GM21515 (cell line): Measurements from ENCODE around the gene NFATC1.

ENCODE experiments used
- ATAC-seq: cut with Tn5 transposase; IDR thresholded peaks from one replicate; pipeline ENCODE4 v1.9.1; 2021; ENCODE audit not compliant: unreplicated experiment

NFATC1 gene

DNA sequence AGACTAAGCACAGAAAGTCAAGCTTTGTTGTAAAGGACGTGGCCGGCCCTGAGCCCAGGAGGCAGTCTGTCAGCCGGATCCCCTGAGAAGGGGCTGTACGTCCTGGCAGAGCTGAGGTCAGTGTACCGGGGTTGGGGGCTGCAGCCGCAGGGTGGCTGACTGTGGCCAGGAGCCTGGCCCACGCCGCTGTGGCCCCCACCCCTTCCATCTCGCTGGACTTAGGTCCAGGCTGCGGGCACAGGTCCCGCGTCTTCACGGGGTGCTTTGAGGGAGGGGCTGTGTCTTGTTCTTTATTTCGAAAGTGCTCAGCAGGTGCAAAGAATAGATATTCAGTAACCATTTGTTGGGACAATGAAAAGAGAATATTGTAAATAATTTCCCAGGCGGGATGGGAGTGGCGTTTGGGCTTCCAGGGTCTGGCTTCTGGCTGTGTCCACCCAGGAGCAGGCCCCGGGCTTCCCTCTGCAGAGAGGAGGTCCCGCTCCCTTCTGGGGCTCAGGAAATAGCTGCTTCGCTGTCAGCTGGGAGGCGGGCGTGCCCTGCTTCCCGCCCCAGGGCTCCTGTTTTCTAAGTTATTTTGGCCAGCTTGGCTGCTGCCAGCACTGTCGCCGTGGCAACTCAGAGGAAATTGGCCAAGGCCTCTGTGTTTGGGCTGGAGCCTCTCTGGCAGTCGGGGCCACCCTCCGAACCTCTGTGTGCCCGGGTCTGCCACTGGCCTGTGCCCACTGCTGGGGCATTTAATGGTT is 7.4 kb downstream of the NFATC1 start:
- no peak for ATAC-seq

DNA sequence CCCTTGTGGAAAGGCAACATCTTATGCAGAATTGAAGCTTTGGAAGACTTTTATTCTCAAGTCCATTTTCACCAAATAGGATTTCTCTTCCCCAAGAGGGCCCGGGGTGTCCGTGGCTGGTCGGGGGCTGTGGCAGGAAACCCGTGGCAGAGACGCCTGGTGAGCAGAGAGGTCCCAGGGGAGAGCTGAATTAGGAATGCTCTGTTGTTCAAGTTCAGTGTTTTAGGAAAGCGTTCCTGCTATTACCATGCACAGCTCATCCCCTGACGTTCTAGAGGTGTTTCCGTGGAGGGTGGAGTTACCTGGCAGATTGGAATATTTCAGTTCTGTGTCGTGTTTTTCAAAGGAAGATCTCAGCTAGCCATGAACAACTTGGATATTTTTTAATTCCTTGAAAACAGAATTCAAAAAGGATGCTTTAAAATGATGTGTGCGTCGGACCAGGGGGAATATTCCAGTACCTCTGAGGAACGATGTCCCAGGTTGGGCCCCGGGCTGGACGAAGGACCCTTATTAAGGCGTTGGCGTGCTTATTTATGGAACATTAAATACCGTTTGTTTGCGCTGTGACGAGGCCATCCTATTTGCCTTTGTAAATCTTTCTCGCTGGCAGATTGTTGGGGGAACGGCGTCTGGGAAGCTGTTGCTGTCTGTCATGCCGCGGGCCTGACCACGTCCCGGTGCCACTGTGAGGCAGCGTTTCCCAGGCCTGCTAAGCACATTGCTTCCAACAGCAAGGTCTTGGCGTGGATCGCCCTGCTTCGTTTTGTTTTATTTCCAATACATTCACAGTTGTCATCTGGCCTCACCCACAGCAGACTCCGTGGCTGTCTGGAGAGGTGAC is 8.2 kb downstream of the NFATC1 start:
- no peak for ATAC-seq

DNA sequence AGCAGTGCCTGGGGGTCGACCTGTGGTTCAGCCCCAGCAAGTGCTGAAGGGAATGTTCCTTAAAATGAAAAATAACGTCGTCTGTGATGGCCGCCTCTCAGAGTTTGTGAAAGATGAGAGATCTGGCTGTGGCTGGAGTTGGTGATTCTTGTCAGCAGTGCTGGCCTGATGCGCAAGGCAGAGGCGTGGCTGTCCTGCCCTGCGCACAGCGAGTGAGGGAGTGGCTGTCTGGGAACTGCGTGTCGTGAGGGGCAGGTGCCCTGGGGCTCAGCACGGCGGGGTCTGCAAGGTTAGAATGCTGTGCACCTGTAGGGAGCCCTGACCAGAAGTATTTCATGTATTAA is 8.8 kb downstream of the NFATC1 start:
- ATAC-seq = no peak

DNA sequence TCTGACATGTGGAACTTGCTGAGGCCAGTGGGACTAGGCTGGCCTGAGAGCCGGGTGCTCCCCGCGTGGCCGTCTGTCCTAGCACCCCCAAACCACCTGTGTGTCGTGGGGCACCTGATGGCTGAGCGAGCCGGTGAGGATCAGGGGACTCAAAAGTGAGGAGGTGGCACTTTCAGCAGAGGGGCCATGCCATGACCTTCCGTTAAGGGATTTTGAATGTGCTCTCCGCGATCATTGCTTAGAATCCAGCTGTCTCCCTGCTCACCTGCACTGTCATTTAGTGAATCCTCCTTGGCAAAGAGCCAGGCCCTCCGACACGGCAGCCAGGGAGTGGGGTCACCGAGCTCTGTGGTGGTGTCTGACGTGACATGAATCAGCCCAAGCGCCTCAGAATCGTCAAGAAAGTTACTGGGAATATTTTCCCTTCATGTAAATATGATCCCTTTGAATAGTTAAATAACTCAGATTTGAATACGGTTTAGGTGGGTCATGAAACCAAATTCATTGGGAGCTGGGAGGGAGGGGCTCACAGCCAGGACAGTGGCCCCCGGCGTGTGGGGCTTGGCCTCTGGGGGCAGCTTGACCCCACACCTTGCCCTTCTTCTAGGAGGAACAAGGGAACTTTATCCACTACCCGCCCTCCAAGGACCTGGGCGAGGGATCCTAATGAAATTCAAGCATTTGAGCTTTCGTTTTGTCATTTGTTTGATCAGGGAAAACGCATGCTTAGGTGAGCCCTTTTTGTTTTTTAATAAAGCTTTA is 9.5 kb downstream of the NFATC1 start:
- ATAC-seq = no peak

DNA sequence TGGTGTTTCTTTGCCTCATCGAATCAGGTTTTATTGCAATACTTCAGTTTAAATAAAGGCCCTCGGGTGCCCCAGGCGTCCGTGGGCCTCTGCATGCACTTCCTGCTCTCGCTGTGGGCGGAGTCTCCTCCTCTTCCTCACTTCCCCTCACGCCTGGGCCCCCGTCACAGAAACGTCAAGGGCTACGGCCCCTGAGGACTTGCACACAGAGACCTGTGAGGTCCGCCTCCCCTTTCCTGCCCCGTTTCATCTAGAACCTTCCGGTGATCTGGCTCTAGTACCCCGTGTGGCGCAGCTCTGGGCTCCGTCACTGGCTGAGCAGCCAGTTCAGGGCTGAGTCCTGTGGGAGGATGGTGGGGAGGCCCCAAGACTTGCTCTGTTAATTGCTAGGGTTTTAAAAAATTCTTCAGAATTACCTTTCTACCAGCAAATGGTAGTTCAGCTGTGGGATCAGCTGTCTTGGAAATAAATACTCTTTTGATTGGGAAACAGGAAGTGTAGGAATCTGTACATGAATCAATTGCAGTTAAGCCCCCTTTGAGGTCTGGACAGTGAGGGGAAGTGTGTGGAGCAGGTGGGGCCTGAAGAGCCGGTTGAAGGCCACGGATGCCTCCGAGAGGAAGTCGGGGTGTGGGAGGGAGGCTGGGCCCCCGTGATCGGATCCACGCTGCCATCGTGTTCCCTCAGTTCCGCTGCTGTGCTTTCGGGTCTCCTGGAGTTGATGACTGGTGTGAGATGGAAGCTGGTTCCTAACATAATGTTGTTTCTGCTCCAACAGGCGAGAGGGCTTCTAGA is 10.2 kb downstream of the NFATC1 start:
- peak; percentile 70 for ATAC-seq

DNA sequence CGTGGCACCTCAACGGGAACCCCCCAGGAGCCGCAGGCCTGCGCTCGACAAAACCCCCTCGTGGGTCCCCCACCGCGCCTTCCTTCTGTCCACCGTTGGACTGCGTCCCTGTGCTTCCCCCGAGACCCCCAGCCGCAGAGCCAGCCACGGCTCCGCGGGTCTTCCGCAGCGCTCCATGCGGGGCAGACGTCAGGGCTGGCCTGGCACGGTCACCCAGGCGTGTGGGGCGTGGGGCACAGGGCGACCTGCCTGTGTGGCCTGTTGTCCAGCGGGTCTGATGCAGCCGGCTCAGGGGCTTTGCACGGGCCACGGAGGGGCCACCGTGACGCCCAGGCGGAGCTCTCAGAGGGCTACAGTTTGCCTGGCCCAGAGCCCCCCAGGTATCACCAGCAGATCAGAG is 11.0 kb downstream of the NFATC1 start:
- ATAC-seq = no peak

DNA sequence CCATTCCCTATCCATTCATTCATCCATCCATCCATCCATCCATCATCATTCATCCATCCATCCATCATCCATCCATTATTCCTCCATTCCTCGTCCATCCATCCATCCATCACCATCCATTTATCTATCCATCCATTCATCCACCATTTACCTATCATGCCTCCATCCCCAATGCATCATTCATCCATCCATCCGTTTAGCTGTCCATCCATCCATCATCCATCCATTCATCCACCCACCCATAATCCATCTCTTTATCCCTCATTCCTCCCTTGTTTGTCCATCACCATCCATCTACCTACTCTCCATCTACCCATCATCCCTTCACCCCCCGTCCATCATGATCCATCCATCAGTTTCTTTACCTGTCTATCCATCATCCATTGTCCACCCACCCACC is 13.6 kb downstream of the NFATC1 start:
- ATAC-seq = no peak

DNA sequence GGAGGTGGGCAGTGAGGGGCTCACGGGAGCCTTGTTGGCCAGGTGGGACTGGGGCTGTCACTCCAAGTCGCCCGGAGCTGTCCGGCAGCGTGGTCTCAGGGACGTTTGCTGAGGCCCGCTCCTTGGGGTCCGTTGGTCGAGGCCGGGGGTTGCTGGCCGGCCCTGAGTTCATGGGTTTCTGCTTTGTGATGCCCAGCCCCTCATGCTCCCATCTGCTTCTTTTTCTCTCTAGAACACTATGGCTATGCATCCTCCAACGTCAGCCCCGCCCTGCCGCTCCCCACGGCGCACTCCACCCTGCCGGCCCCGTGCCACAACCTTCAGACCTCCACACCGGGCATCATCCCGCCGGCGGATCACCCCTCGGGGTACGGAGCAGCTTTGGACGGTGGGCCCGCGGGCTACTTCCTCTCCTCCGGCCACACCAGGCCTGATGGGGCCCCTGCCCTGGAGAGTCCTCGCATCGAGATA is 14.5 kb downstream of the NFATC1 start:
- no peak for ATAC-seq

DNA sequence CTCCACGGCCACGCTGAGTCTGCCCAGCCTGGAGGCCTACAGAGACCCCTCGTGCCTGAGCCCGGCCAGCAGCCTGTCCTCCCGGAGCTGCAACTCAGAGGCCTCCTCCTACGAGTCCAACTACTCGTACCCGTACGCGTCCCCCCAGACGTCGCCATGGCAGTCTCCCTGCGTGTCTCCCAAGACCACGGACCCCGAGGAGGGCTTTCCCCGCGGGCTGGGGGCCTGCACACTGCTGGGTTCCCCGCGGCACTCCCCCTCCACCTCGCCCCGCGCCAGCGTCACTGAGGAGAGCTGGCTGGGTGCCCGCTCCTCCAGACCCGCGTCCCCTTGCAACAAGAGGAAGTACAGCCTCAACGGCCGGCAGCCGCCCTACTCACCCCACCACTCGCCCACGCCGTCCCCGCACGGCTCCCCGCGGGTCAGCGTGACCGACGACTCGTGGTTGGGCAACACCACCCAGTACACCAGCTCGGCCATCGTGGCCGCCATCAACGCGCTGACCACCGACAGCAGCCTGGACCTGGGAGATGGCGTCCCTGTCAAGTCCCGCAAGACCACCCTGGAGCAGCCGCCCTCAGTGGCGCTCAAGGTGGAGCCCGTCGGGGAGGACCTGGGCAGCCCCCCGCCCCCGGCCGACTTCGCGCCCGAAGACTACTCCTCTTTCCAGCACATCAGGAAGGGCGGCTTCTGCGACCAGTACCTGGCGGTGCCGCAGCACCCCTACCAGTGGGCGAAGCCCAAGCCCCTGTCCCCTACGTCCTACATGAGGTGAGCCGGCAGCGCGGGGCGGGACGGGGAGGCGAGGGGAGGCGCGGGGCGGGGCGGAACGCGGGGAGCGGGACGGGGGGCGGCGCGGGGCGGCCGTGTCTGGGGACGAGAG is 15.2 kb downstream of the NFATC1 start:
- ATAC-seq = no peak

DNA sequence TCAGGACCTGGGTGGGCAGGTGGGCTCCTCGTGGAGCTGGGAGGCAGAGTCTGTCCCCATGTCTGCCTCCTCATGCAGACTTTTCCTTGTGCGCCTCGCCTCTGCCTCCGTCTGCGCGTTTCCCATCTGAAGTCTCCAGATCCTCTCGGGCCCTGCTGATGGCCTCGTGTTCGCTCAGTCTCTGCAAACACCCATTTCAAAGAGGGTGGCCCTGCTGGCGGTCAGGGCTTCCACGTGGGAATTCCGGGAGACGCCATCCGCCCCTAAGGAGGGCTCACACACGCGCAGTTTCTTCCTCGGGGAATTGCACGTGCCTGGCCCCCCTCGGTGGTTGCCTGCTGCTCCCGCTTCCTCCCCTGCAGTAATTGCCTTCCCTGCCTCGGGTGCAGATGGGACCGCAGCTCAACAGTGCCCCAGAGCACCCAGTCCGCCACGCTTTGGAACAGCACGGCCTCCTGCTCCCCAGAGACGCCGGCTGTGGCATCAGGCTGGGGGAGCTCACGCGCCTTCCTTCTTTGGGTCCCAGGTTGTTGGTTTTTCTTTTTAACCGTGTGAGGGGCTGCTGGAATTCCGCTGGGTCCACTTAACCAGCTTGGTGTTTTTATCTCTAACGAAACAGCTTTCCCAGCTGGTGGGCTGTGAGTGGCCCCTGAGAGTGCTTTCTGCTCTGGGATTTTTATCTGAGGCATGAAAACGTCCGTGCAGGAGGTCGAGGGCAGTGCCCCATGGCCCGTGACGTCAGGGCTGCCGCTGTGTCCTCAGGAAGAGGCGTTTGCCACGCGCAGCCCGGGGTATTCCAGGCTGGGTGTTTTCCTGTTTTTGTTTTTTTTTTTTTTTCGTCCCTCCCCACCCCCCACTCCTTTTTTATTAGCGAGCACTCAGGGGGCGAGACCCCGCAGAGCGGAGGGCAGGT is 16.1 kb downstream of the NFATC1 start:
- ATAC-seq = no peak

DNA sequence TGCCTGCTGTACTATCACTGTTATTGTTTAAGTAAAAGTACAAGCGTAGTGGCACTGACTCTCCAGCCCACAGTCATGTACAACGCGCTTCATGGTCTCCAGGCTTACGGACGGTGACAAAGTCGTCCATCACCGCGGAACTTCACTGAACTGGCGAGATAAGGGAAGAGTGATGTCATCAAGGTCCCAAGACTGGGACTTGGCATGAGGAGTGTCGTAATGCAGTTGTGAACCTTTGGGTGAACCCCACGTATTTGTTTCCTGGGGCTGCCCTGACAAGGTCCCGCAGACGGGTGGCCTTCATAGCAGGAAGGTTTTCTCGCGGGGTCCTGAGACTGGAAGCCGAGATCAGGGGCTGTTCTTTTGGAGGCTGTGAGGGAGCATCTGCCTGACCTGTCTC is 17.3 kb downstream of the NFATC1 start:
- no peak for ATAC-seq

DNA sequence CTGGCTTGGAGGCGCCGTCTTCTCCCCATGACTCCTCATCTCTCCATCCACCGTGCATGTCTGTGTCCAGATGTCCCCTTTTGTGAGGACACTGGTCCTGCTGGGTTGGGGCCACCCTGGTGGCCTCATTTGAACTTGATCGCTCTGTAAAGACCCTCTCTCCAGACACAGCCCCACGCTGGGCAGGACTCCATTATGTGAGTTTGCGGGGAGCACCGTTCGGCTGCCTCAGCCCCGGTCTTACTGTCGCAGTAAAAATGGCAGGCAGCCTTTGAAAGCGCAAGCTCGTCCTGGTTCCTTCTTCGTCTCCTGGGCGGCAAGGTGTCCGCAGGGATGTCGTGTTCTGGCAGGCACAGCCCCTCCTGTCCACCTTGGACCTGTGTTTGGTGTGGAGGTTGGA is 17.7 kb downstream of the NFATC1 start:
- ATAC-seq = no peak

DNA sequence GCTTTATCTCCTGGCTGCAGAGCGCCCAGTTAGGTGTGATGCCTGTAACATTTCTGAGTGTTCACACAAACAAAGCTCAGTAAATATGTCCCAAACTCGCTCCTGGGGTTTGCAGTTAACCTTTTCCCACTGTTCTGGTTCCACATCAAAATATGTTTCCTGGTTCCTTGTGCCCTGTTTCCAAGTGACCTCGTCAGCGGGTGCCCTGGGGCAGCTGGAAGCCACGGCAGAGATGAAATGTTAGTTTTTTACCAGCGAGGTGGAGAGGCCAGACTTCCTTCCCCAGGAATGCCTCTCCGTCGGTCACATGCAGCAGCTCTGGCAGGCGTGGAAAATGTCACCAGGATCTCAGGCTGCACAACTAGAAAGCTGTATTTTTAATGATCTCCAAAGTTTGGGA is 18.2 kb downstream of the NFATC1 start:
- no peak for ATAC-seq

DNA sequence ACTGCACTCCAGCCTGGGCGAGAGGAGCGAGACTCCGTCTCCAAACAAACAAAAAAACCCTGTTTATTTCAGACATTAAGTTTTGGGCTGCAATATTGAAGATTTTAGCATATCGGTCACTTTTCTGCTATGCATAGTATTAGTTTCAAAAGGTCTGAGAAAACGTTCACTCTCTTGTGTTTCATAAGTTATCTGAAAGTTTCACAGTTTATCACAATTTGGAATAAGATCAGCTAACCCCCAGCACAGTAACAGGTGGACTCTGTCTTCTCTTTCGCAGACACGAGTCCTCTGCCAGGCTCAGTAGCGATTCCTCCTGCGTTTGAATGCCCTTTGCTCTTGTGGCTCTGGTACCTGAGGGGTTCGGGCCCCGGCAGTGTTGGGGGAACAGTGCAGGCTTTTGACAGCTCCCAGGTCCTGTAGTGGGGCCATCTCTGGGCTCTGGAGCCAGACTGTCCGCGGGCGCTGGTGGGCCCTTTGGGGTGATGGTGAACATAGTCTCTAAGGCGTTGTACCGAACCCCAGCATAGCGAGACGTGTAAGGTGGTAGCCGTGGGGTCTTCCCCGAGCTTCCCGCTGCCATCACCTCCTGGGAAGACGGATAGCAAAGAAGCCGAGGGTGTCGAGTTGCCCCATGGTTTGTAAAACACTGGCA is 20.4 kb downstream of the NFATC1 start:
- no peak for ATAC-seq

DNA sequence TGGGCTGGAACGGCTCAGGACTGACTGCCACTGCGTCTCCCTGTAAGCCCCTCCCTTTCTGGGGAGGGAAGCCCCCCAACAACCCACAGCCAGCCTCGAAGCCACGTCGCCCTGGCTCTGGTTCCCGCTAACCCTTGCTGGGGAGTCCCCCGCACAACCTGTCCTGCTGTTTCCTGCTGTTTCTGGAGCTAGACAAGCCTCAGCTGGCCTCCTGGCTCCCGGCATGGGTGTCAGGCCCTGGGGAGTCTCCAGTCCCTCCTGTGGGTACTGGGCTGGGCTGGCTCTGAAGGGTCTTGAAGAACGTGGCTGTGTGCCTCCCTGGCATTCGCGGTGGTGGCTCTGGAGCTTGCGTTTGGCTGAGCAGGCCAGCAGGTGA is 20.9 kb downstream of the NFATC1 start:
- no peak for ATAC-seq

DNA sequence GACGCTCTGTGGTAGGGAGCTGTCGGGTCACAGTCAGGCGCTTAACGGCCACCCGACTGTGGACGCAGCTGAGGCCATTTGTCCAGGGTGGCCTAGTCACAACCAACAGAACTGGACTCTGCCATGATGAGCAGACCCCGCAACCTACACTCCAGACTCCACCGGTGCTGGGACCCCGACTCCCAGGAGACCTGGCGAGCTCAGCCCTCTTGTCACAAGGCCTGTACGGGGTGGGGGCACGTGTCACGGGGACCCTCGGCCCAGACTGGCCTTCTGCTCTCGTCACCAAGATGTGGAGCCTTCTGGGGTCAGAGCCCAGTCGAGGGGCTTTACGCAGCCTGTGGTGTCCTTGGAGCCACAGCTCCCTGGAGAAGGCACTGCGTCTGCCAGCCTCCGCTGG is 22.5 kb downstream of the NFATC1 start:
- no peak for ATAC-seq

DNA sequence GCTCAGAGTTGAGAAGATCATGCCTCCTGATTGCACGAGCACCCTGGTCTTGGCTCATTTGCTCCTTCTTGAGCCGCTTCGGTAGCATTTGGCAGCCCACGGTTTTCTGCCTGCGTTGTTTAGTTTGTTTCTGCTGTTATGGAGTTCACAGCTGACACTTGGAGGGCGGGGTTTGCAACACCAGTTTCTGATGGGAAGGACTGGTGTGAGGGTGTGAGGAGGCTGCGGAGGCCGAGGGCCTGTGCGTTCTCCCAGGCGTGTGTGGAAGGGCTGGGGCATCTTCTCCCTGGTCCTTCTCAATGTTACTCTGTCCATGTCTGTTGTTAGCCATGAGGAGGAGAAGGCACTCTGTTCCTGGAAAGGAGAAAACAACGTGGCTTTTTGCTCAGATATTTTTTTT is 22.9 kb downstream of the NFATC1 start:
- ATAC-seq = no peak

DNA sequence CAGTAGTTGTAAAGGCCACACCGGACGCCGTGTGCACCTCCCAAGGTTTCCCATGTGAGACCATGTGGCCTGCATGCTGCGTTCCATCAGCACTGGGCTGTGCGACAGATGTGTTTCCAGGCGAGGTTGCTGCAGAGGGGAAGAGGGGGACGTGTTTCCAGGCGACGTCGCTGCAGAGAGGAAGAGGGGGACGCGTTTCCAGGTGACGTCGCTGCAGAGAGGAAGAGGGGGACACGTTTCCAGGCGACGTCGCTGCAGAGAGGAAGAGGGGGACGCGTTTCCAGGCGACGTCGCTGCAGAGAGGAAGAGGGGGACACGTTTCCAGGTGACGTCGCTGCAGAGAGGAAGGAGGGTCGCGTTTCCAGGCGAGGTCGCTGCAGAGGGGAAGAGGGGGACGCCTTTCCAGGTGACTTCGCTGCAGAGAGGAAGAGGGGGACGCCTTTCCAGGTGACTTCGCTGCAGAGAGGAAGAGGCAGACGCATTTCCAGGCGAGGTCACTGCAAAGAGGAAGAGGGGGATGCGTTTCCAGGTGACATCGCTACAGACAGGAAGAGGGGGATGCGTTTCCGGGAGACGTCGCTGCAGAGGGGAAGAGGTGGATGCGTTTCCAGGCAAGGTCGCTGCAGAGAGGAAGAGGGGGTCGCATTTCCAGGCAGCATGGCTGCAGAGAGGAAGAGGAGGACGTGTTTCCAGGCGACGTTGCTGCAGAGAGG is 24.5 kb downstream of the NFATC1 start:
- no peak for ATAC-seq
